GM18498 (cell line): ENCODE measurements around the gene EEF1A2.

Experiments used
- ATAC-seq: cut with Tn5 transposase; IDR thresholded peaks from one replicate; pipeline ENCODE4 v1.9.1; 2021; ENCODE audit warnings: mild to moderate bottlenecking, moderate library complexity; ENCODE audit not compliant: unreplicated experiment

The EEF1A2 gene

GRCh38 chr20:63471717-63471980 lies 27.2 kb downstream of the EEF1A2 start:
- no peak for ATAC-seq

- ATAC-seq, result no peak
Observed at GRCh38 chr20:63471002-63471716, 27.7 kb downstream of the EEF1A2 start.

GRCh38 chr20:63470410-63470809 lies 28.5 kb downstream of the EEF1A2 start:
- no peak for ATAC-seq

- ATAC-seq, result no peak
Observed at GRCh38 chr20:63469713-63470101, 29.2 kb downstream of the EEF1A2 start.

- no peak for ATAC-seq
Observed at GRCh38 chr20:63469019-63469712, 29.7 kb downstream of the EEF1A2 start.

GRCh38 chr20:63468421-63468820 lies 30.5 kb downstream of the EEF1A2 start:
- ATAC-seq, result no peak

- no peak for ATAC-seq
Observed at GRCh38 chr20:63467294-63468083, 31.4 kb downstream of the EEF1A2 start.

GRCh38 chr20:63466861-63467260 lies 32.0 kb downstream of the EEF1A2 start:
- ATAC-seq, result no peak

GRCh38 chr20:63466250-63466825 lies 32.5 kb downstream of the EEF1A2 start:
- no peak for ATAC-seq

- no peak for ATAC-seq
Observed at GRCh38 chr20:63465380-63466249, 33.3 kb downstream of the EEF1A2 start.

- no peak for ATAC-seq
Observed at GRCh38 chr20:63464289-63464635, 34.6 kb downstream of the EEF1A2 start.

GRCh38 chr20:63463400-63464288 lies 35.2 kb downstream of the EEF1A2 start:
- no peak for ATAC-seq

GRCh38 chr20:63462244-63462643 lies 36.6 kb downstream of the EEF1A2 start:
- no peak for ATAC-seq

- ATAC-seq, result no peak
Observed at GRCh38 chr20:63461104-63461763, 37.6 kb downstream of the EEF1A2 start.

GRCh38 chr20:63459070-63459380 lies 39.9 kb downstream of the EEF1A2 start:
- ATAC-seq, result no peak

- ATAC-seq, result no peak
Observed at GRCh38 chr20:63458170-63459069, 40.5 kb downstream of the EEF1A2 start.

GRCh38 chr20:63457737-63458136 lies 41.1 kb downstream of the EEF1A2 start:
- no peak for ATAC-seq
